Retinal pigment epithelial cell (primary cell): ENCODE measurements around the gene SLC25A10.
A peak's percentile ranks its signal among the peaks of the same experiment; 100 is the strongest.

Experiments
- DNase-seq: peaks from one replicate; pipeline ENCODE4 v3.0.0-alpha.2; 2010; ENCODE audit warnings: low read depth
- H3K4me3 ChIP-seq: 2 replicates; pipeline ENCODE4 v1.5.1; 2011; ENCODE audit warnings: mild to moderate bottlenecking, low read length, control low read depth, moderate library complexity
- CTCF ChIP-seq: conservative IDR thresholded peaks from 2 replicates; pipeline ENCODE4 v1.5.1; 2011; ENCODE audit warnings: low read depth, low read length, control low read depth, inconsistent platforms

SLC25A10 gene

GRCh38 chr17:81707725-81708646 is 4.1 kb upstream of the SLC25A10 start:
- H3K4me3 ChIP-seq = no peak overlapping the region
- no peak for DNase-seq
- TF ChIP-seq CTCF = no peak

- no peak for DNase-seq
- H3K4me3 ChIP-seq = no peak overlapping the region
- TF ChIP-seq CTCF = no peak
Observed at GRCh38 chr17:81708739-81709185, 3.3 kb upstream of the SLC25A10 start.

GRCh38 chr17:81710514-81711308 is 1.4 kb upstream of the SLC25A10 start:
- no peak for DNase-seq
- TF ChIP-seq CTCF = no peak
- H3K4me3 ChIP-seq = peak overlapping the region; percentile 27

GRCh38 chr17:81712468-81713003 is 452 bp downstream of the SLC25A10 start:
- peak overlapping the region; percentile 62 for H3K4me3 ChIP-seq
- peak; percentile 19 for TF ChIP-seq CTCF
- no peak for DNase-seq

DNA sequence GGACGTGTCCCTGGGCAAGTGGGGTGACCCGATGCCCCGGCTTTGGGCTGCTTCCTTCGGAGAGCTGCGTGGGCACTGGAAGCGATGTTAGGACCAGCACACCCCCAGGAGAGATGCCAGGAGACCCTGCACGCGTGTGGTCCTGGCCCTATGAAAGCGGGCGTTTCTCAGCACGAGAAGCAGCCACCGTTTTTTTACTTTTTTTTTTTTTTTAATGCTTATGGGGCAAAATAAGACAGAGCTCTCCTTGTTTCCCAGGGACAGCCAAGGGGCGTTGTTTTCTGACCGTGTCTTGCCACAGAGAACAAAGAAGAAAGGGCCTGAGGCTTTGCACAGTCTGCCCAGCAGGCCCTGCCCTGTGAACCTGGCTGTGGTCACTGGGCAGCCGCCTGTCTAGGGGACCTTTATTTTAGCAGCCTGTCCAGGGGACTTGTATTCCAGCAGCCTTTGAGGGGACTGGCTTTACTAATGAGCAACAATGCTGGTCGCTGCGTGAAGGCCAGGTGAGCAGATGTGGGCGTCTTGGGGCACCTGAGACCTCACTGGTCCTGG is 996 bp downstream of the SLC25A10 start:
- DNase-seq = no peak
- peak overlapping the region; percentile 62 for H3K4me3 ChIP-seq
- TF ChIP-seq CTCF = no peak

GRCh38 chr17:81713556-81714411 is 1.7 kb downstream of the SLC25A10 start:
- TF ChIP-seq CTCF = no peak
- peak overlapping the region; percentile 62 for H3K4me3 ChIP-seq
- DNase-seq = no peak
